H9 (cell line): ENCODE measurements around the gene CRYBA1. TPM values are rescaled to one million over a fixed set of nuclear protein-coding genes. Genes with fewer than 3 reads are reported as not detected.

Source experiments
- DNase-seq: peaks from one replicate; pipeline ENCODE4 v3.0.0-alpha.2; 2017
- H2AFZ ChIP-seq: one replicate; pipeline ENCODE4 v1.6.1; 2013; ENCODE audit warnings: mild to moderate bottlenecking, low read length, control low read depth, moderate library complexity
- H2AK5ac ChIP-seq: 2 replicates; pipeline ENCODE4 v1.6.1; 2013; ENCODE audit warnings: low read length, control low read depth, mixed read lengths; ENCODE audit not compliant: insufficient read length
- H2BK120ac ChIP-seq: one replicate; pipeline ENCODE4 v1.6.1; 2013; ENCODE audit warnings: low read depth, mild to moderate bottlenecking, low read length, control low read depth, inconsistent platforms; ENCODE audit not compliant: poor library complexity, severe bottlenecking
- H2BK12ac ChIP-seq: 2 replicates; pipeline ENCODE4 v1.6.1; 2013; ENCODE audit warnings: low read length, control low read depth, mixed read lengths, low read depth; ENCODE audit not compliant: insufficient read length
- H2BK15ac ChIP-seq: 2 replicates; pipeline ENCODE4 v1.6.1; 2013; ENCODE audit warnings: low read depth, low read length, control low read depth
- H2BK20ac ChIP-seq: one replicate; pipeline ENCODE4 v1.6.1; 2013; ENCODE audit warnings: low read depth, mild to moderate bottlenecking, low read length, control low read depth, inconsistent platforms; ENCODE audit not compliant: poor library complexity, severe bottlenecking
- H2BK5ac ChIP-seq: 2 replicates; pipeline ENCODE4 v1.6.1; 2013; ENCODE audit warnings: low read length, control low read depth, mixed read lengths; ENCODE audit not compliant: insufficient read length
- H3K14ac ChIP-seq: 2 replicates; pipeline ENCODE4 v1.6.1; 2013; ENCODE audit warnings: low read length, control low read depth; ENCODE audit not compliant: insufficient read depth
- H3K18ac ChIP-seq: 2 replicates; pipeline ENCODE4 v1.6.1; 2013; ENCODE audit warnings: low read depth, mild to moderate bottlenecking, mixed read lengths, low read length, control low read depth; ENCODE audit not compliant: insufficient read length
- H3K23ac ChIP-seq: 2 replicates; pipeline ENCODE4 v1.6.1; 2013; ENCODE audit warnings: low read length, control low read depth, mixed read lengths, low read depth; ENCODE audit not compliant: insufficient read length
- H3K23me2 ChIP-seq: 2 replicates; pipeline ENCODE4 v1.6.1; 2013; ENCODE audit warnings: low read depth, mild to moderate bottlenecking, mixed read lengths, low read length, control low read depth; ENCODE audit not compliant: insufficient read length, poor library complexity, severe bottlenecking
- H3K27ac ChIP-seq: 2 replicates; pipeline ENCODE4 v1.5.1; 2013; ENCODE audit warnings: low read length, control low read depth, mixed read lengths, low read depth; ENCODE audit not compliant: insufficient read length
- H3K27me3 ChIP-seq: 2 replicates; pipeline ENCODE4 v1.6.1; 2013; ENCODE audit warnings: low read length, control low read depth, inconsistent platforms; ENCODE audit not compliant: insufficient read depth
- H3K4ac ChIP-seq: 2 replicates; pipeline ENCODE4 v1.6.1; 2013; ENCODE audit warnings: low read depth, mild to moderate bottlenecking, control low read depth, inconsistent platforms, low read length, moderate library complexity
- H3K4me1 ChIP-seq: 2 replicates; pipeline ENCODE4 v1.6.1; 2013; ENCODE audit warnings: low read length, control low read depth, inconsistent platforms; ENCODE audit not compliant: insufficient read depth
- H3K4me2 ChIP-seq: 2 replicates; pipeline ENCODE4 v1.6.1; 2013; ENCODE audit warnings: low read length, control low read depth, mixed read lengths; ENCODE audit not compliant: insufficient read length, insufficient read depth
- H3K56ac ChIP-seq: 2 replicates; pipeline ENCODE4 v1.6.1; 2013; ENCODE audit warnings: low read depth, mild to moderate bottlenecking, mixed read lengths, low read length, control low read depth; ENCODE audit not compliant: insufficient read length
- H3K79me1 ChIP-seq: 2 replicates; pipeline ENCODE4 v1.6.1; 2013; ENCODE audit warnings: low read depth, mild to moderate bottlenecking, moderate library complexity, low read length, control low read depth, inconsistent platforms; ENCODE audit not compliant: insufficient read depth, poor library complexity, severe bottlenecking
- H3K79me2 ChIP-seq: 2 replicates; pipeline ENCODE4 v1.6.1; 2013; ENCODE audit warnings: low read length, control low read depth, inconsistent platforms; ENCODE audit not compliant: insufficient read depth
- H3K9ac ChIP-seq: 2 replicates; pipeline ENCODE4 v1.6.1; 2013; ENCODE audit warnings: low read length, control low read depth, mixed read lengths; ENCODE audit not compliant: insufficient read length; ENCODE audit errors: extremely low read depth
- H3K9me3 ChIP-seq: one replicate; pipeline ENCODE4 v1.6.1; 2013; ENCODE audit warnings: low read depth, low read length, inconsistent platforms; ENCODE audit not compliant: control insufficient read depth
- H3T11ph ChIP-seq: one replicate; pipeline ENCODE4 v1.6.1; 2013; ENCODE audit warnings: mild to moderate bottlenecking, low read length, control low read depth, inconsistent platforms
- H4K20me1 ChIP-seq: one replicate; pipeline ENCODE4 v1.6.1; 2013; ENCODE audit not compliant: control insufficient read depth, insufficient read length, insufficient read depth
- H4K5ac ChIP-seq: 2 replicates; pipeline ENCODE4 v1.6.1; 2013; ENCODE audit warnings: low read depth, mild to moderate bottlenecking, mixed read lengths, low read length, control low read depth; ENCODE audit not compliant: insufficient read length
- H4K8ac ChIP-seq: replicated peaks from 2 replicates; pipeline ENCODE4 v1.6.1; 2013; ENCODE audit warnings: low read length, control low read depth, mixed read lengths, low read depth; ENCODE audit not compliant: insufficient read length
- H4K91ac ChIP-seq: 2 replicates; pipeline ENCODE4 v1.6.1; 2013; ENCODE audit warnings: low read depth, mild to moderate bottlenecking, moderate library complexity, mixed read lengths, low read length, control low read depth; ENCODE audit not compliant: insufficient read length
- H3K27ac Mint-ChIP-seq, 3 experiments: 2 replicates in 2 of 3; 3 replicates in 1 of 3; pipeline ENCODE4 v1.8.0; 2020 to 2021; ENCODE audit warnings: mixed read lengths in 3 of 3, mild to moderate bottlenecking in 1 of 3, moderate library complexity in 1 of 3
- H3K27me3 Mint-ChIP-seq: 2 replicates; pipeline ENCODE4 v1.8.0; 2021; ENCODE audit warnings: low read depth, mild to moderate bottlenecking, moderate library complexity, mixed read lengths
- H3K36me3 Mint-ChIP-seq, 3 experiments: 2 replicates in 2 of 3; 3 replicates in 1 of 3; pipeline ENCODE4 v1.8.0; 2020 to 2021; ENCODE audit warnings: low read depth in 3 of 3, mixed read lengths in 3 of 3; ENCODE audit not compliant: insufficient read depth in 1 of 3
- H3K4me1 Mint-ChIP-seq, 2 experiments: 2 replicates each; pipeline ENCODE4 v1.8.0; 2020; ENCODE audit warnings: mixed read lengths in 2 of 2
- H3K4me3 Mint-ChIP-seq, 2 experiments: 2 replicates in 1 of 2; 3 replicates in 1 of 2; pipeline ENCODE4 v1.8.0; 2020 to 2021; ENCODE audit warnings: mild to moderate bottlenecking in 2 of 2, mixed read lengths in 2 of 2, moderate library complexity in 1 of 2
- H3K9me3 Mint-ChIP-seq, 2 experiments: 2 replicates in 1 of 2; 3 replicates in 1 of 2; pipeline ENCODE4 v1.8.0; 2020; ENCODE audit warnings: mild to moderate bottlenecking in 2 of 2, mixed read lengths in 2 of 2, moderate library complexity in 1 of 2
- whole genome bisulfite sequencing: extraction: QIAGEN DNeasy Blood & Tissue Kit; methylation state at CpG from one replicate; pipeline ENCODE4 v1.1.7; 2013; ENCODE audit warnings: missing lambda C conversion rate, low lambda C conversion rate, mixed read lengths; ENCODE audit not compliant: insufficient read length; ENCODE audit errors: extremely low coverage; 5-methylcytosine and 5-hydroxymethylcytosine counted together
- total RNA-seq: library from RNA; stranded (reverse); gene quantifications from 2 replicates; pipeline ENCODE4 v1.2.1, GENCODE V29; 2021
- TF ChIP-seq, protein P1 (sequence below): fragments of 200-600 bp; sonication (generic); conservative IDR thresholded peaks from 3 replicates; pipeline ENCODE4 v1.8.0; 2021; ENCODE audit warnings: antibody characterized with exemption, mild to moderate bottlenecking

The CRYBA1 gene
- total RNA-seq, 1 experiment from 2014 or later, result not detected

DNA sequence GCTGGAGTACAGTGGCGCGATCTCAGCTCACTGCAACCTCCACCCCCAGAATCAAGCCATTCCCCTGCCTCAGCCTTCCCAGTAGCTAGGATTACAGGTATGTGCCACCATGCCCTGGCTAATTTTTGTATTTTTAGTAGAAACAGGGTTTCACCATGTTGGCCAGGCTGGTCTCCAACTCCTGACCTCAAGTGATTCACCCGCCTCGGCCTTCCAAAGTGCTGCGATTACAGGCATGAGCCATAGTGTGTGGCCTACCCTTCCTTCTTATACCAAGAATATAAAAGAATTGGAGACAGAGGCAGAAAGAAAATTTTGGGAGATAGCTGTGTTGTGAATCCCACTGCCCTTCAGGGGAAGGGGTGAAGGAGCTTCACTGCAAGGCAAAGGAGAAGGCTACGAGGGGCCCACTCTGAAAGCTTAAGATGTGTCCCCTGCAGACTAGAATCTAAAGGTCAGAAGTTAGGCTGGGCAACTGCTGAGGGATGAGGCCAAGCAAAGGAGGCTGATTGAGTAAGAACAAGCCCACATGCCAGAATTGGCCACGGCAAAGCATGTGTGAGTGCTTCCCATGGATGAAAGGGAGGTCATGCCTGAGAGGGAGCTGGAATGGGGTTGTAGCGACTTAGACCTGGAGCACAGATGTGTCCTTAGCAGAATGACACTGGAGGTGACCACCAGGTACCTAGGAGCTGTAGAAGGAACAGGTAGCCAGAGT is 8.4 kb upstream of the CRYBA1 start:
- TF ChIP-seq, protein P1, sequence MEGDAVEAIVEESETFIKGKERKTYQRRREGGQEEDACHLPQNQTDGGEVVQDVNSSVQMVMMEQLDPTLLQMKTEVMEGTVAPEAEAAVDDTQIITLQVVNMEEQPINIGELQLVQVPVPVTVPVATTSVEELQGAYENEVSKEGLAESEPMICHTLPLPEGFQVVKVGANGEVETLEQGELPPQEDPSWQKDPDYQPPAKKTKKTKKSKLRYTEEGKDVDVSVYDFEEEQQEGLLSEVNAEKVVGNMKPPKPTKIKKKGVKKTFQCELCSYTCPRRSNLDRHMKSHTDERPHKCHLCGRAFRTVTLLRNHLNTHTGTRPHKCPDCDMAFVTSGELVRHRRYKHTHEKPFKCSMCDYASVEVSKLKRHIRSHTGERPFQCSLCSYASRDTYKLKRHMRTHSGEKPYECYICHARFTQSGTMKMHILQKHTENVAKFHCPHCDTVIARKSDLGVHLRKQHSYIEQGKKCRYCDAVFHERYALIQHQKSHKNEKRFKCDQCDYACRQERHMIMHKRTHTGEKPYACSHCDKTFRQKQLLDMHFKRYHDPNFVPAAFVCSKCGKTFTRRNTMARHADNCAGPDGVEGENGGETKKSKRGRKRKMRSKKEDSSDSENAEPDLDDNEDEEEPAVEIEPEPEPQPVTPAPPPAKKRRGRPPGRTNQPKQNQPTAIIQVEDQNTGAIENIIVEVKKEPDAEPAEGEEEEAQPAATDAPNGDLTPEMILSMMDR, result no peak
- no peak overlapping the region for H3K4ac ChIP-seq
- H3K23ac ChIP-seq, result no peak overlapping the region
- H3K14ac ChIP-seq, result no peak overlapping the region
- WGBS, result no CpG with 5 or more reads among the region's 8 CpGs
- no peak overlapping the region for H3K27ac ChIP-seq
- no peak overlapping the region for H2BK20ac ChIP-seq
- peaks cover 8% of the 10 kb centered on the region; the same call in 1 of the 2 replicates for H3K4me1 ChIP-seq
- H3K27me3 Mint-ChIP-seq, result no peaks in the 10 kb centered on the region
- H2BK5ac ChIP-seq, result no peak overlapping the region
- H3K79me2 ChIP-seq, result no peaks in the 10 kb centered on the region
- no peak overlapping the region for H3K9ac ChIP-seq
- no peak overlapping the region for H2BK15ac ChIP-seq
- no peaks in the 10 kb centered on the region for H4K20me1 ChIP-seq
- no peak overlapping the region for H4K5ac ChIP-seq
- no peak overlapping the region for H2BK12ac ChIP-seq
- no peak overlapping the region for H3K56ac ChIP-seq
- H3K9me3 ChIP-seq, result no peaks in the 10 kb centered on the region
- H2AFZ ChIP-seq, result no peak overlapping the region
- H2AK5ac ChIP-seq, result no peak overlapping the region
- H3K4me1 Mint-ChIP-seq, result peaks cover 27 to 29% of the 10 kb centered on the region in 2 experiments
- H3T11ph ChIP-seq, result no peak overlapping the region
- no peaks in the 10 kb centered on the region for H3K23me2 ChIP-seq
- DNase-seq, result no peak
- H3K27ac Mint-ChIP-seq, result peak overlapping the region; percentile 3 to 62 (median 55); a peak in 1 of 7 replicates
- H3K79me1 ChIP-seq, result no peaks in the 10 kb centered on the region
- H2BK120ac ChIP-seq, result no peak overlapping the region
- H3K18ac ChIP-seq, result no peak overlapping the region
- H3K27me3 ChIP-seq, result no peaks in the 10 kb centered on the region
- H4K91ac ChIP-seq, result no peak overlapping the region
- H3K4me3 Mint-ChIP-seq, result no peak overlapping the region; a peak in 1 of 5 replicates
- H3K9me3 Mint-ChIP-seq, result peaks cover 0 to 4% of the 10 kb centered on the region in 2 experiments; a peak in 2 of 5 replicates
- H3K36me3 Mint-ChIP-seq, result no peaks in the 10 kb centered on the region
- H4K8ac ChIP-seq, result no peak overlapping the region
- H3K4me2 ChIP-seq, result no peak overlapping the region
